Stimulated activated CD8-positive, alpha-beta memory T cell treated with anti-CD3 and anti-CD28 coated beads, Interleukin-2, amount 100 ng/mL, for 48 hours (primary cell): ENCODE results near the gene MYBPC3.

Experiments
- DNase-seq, 2 donors: peaks; one replicate each; pipeline ENCODE4 v3.0.0-alpha.2; 2020; ENCODE audit warnings: low read depth in 2 of 2

The MYBPC3 gene

GRCh38 chr11:47384498-47384897 lies 32.0 kb upstream of the MYBPC3 start:
- DNase-seq, result no peak

GRCh38 chr11:47383071-47383470 lies 30.6 kb upstream of the MYBPC3 start:
- DNase-seq, result no peak

GRCh38 chr11:47380078-47380477 lies 27.6 kb upstream of the MYBPC3 start:
- DNase-seq, result no peak

DNA sequence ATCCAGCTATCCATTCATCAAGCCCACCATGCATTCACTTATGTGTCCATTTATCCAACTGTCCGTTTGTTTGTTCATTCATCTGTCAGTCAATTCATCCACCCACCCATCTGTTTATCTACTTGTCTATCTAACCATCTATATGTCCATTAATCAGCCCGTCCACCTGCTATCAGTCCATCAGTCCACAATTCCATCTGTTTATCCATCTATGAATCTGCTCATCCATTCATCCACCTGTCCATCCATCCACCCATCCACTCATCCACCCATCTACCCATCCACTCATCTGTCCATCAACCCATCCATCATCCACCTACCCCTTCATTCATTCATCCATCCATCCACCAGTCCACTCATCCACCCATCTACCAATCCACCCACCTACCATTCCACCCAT lies 26.8 kb upstream of the MYBPC3 start:
- no peak for DNase-seq

DNA sequence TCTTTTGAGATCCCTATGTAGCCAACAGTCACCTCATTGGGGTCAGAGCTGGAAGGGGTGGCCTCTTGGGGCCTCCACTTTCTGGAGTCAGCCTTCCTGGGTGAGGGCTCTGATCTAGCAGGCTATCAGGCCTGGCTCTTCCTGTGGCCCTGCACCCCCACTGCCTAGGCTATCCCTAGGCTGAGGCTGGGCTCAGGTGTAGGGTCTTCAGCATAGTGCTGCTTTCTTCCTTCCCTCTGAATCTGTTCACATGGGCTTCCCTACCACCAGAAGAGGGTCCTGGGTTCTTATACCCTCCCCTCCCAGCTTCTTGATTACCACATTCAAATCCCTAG lies 26.3 kb upstream of the MYBPC3 start:
- no peak for DNase-seq

DNA sequence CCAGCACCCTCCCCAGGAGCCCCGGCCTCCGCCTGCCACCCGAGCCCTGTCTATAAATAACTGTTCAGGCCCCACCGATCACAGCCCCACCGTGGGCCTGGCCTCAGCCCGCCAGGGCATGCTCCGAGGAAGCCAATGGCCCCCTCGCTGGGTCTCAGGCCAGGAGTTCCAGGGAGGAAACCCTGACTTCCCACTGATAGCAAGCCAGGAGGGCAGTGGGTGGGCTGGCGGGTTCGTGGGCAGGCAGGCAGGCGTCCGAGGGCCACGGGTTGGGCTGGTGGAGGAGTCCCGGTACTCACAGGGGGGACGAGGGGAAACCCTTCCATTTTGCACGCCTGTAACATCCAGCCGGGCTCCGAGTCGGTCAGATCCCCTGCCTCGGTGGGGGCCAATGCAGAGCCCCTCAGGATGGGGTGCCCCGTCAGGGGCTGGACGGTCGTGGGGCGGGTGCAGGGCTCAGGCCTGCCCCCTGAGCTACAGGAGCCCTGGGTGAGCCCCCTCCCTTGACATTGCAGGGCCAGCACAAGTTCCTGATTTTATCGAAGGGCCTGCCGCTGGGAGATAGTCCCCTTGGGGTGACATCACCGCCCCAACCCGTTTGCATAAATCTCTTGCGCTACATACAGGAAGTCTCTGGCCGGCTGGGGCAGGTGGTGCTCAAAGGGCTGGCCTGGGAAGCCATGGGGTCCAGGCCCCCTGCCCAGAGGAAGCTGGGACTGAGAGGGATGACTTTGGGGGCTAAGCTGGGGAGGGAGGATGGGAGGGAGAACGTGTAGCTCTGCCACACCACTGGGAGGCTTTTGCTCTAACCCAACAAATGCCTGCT lies 25.7 kb upstream of the MYBPC3 start, which contains the start of gene SPI1:
Gene SPI1, minus strand, starts transcription at position 538 of the 826 bp plus-strand sequence. Its CDS starts 194 bp downstream, at position 344.
- DNase-seq, result no peak

GRCh38 chr11:47377571-47378009 lies 25.1 kb upstream of the MYBPC3 start:
- DNase-seq, result no peak

GRCh38 chr11:47376525-47377371 lies 24.2 kb upstream of the MYBPC3 start:
- no peak for DNase-seq

- no peak for DNase-seq
These were observed 23.6 kb upstream of the MYBPC3 start for GRCh38 chr11:47376107-47376524.

DNA sequence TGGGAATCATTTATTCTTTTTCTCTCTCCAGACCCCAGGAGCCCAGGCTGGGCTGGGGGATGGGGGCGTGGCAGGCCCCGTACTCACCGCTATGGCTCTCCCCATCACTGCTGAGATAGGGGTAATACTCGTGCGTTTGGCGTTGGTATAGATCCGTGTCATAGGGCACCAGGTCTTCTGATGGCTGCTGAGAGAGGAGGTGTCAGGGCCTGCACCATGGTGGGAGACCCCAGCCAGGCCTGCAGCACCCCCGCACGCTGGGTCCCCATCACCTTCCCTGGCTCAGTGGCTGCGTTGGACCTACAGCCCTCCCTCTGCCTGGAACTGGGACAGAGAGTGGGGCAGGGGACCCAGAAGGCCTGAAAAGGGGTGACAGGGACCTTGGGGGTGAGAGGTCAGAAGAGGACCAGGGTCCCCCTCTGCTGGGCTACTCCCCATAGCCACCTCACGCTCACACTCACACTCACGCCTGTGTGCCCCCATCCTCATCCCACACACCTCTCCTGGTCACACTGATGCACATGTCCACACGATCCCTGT lies 23.1 kb upstream of the MYBPC3 start:
- DNase-seq, result no peak

GRCh38 chr11:47375020-47375419 lies 22.5 kb upstream of the MYBPC3 start:
- no peak for DNase-seq

DNA sequence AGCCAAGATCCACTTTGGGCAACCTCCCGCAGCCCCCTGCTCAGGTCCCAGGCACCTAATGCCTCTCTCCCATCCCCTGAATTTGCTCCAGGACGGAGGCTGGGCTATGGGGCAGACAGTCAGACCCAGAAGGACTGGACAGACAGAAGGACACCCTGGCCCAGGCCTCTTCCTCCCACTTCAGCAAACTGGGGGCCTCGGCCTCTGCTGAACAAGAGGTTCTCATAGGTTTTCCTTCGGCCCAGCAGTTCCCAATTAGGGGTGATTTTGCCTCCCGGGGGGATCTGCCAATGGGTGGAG lies 22.2 kb upstream of the MYBPC3 start:
- DNase-seq, result no peak

GRCh38 chr11:47373876-47374719 lies 21.6 kb upstream of the MYBPC3 start:
- peak; percentile 78 to 81 for DNase-seq

DNA sequence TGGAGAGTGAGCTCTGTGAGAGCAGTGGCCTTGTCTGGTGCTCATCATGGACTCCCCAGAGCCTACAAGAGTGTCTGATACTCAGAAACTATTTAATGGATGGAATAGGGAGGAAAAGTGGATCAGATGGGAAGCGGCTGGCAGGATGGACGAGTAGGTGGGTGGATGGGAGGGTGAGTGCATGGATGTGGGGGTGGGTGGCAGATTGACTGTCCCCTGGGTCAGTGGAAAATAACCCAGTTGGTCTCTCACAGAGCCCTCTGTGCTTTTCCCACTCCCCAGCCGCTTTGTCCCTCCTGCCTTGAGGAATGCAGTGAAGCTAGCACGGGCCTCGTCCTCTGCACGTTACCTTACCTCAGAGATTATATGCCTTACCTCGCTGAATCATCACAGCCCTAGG lies 19.9 kb upstream of the MYBPC3 start:
- no peak for DNase-seq

DNA sequence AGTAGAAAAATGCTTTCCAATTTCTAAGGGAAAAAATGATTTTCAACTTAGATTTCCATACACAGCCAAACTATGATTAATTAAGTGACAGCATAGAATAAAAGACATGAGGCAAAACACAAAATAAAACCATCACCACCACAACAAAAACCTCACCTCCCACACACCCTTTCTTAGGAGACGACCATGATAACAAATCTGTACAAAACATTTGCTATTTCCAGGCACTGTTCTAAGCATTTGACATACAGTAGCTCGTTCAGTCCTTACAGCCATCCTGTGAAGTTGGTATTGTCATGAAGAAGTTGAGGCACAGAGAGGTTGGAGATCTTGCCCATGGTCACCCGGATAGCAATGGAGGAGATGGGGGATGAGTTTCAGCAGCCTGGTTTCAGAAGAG lies 17.2 kb upstream of the MYBPC3 start:
- no peak for DNase-seq

DNA sequence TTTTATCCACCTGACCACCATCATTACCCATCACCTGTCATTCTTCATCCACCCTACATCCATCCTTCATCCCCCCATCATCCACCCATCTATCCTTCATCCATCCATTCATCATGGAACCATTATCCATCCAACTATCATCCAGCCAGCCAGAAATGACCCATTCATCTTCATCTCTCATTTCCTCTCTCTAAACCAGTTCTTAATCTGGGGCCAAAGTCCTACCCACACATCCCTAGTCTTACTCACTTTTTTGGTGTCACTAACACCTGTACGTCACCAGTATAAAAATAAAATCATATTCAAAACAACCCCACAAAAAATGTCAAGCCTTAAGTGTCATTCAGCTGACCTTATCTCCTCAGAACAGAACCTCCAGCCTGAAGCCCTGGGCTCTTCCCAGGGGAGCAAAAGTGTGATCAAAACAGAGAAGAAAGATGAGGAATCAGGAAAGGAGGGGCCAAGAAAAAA lies 13.6 kb upstream of the MYBPC3 start:
- no peak for DNase-seq

DNA sequence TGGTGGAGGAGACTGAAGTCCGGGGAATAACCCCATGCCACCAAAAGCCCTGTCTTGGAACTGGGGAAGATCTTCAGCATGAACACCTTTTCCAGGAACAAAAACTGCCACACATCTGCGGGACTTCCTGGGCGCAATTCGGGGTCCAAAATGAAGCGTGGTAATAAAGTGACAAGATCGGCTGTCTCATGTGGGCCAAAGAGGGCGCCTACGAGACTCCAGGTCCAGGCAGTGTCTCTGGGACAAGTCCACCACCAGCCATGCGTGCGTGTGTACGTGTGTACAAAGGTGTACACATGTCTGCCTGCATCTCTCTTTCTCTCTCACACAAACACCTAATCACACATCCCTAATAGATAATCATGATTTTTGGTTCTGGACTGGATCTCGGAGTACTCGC lies 8.9 kb upstream of the MYBPC3 start:
- DNase-seq, result no peak

DNA sequence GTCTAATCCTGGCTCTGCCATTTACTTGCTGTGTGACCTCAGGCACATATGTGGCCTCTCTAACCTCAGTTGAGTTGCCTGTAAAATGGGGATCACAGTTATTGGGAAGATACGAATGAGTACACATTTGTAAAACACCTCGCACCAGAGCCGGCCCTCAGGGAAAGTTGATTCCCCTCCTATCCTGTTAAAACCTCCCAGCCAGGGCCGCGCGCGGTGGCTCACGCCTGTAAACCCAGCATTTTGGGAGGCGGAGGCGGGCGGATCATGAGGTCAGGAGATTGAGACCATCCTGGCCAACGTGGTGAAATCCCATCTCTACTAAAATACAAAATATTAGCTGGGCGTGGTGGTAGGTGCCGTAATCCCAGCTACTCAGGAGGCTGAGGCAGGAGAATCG lies 7.8 kb upstream of the MYBPC3 start:
- no peak for DNase-seq

GRCh38 chr11:47359586-47359985 lies 7.1 kb upstream of the MYBPC3 start:
- no peak for DNase-seq

DNA sequence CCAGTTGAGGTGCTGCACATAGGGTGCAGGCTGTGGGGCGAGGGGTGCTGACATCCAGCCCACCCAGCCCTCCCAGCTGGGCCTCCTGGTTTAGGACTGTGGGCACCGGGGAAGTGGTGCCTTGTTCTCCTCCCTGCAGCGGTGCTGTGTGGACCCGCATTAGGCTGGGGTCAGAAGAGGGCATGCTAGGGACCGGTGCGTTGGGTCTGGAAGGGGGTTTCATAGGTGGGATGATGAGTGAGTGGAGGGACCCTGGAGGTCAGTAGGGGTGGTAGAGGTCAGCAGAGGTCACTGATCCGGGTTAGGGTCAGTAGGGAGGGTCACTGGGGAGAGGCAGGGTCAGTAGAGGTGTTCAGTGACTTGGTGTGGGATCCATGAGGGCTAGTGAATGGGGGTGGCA lies 6.7 kb upstream of the MYBPC3 start:
- DNase-seq, result no peak

DNA sequence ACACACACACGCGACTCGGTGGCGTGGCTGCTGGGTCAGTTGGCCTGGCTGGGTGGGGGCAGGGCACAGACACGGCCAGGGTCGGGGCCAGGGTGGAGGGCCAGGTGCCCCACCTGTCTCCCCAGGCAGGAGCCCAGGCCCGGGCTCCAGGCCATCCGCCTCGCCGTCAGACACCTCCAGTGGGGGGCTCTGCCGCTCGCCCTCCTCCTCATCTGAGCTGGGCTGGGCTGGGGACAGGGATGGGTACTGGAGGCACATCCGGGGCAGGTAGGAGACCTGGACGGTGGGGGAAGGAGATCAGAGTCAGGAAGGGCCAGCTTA lies 6.2 kb upstream of the MYBPC3 start:
- no peak for DNase-seq
